Upper lobe of right lung (tissue), 1 donor: ENCODE data around the gene OPTC. TPM values are rescaled to one million over a fixed set of nuclear protein-coding genes. Genes with fewer than 3 reads are reported as not detected.

ENCODE experiments used
- ATAC-seq: fragments of 200-7000 bp; cut with Tn5 transposase; one replicate; pipeline ENCODE4 v1.9.1; 2020; ENCODE audit warnings: mild to moderate bottlenecking, moderate library complexity
- DNase-seq: peaks from one replicate; pipeline ENCODE4 v3.0.0-alpha.2; 2020
- H3K27ac ChIP-seq: fragments of 200-600 bp; one replicate; pipeline ENCODE4 v1.8.0; 2022
- H3K27me3 ChIP-seq: fragments of 200-600 bp; one replicate; pipeline ENCODE4 v1.8.0; 2022; ENCODE audit warnings: mild to moderate bottlenecking
- H3K36me3 ChIP-seq: fragments of 200-600 bp; one replicate; pipeline ENCODE4 v1.8.0; 2022
- H3K4me1 ChIP-seq: fragments of 200-600 bp; one replicate; pipeline ENCODE4 v1.8.0; 2022
- H3K4me3 ChIP-seq: fragments of 200-600 bp; one replicate; pipeline ENCODE4 v1.8.0; 2022; ENCODE audit warnings: mild to moderate bottlenecking
- H3K9me3 ChIP-seq: fragments of 200-600 bp; one replicate; pipeline ENCODE4 v1.8.0; 2022
- intact Hi-C: fragments of 100-400 bp; cut with DNase I; formaldehyde crosslinking; loops from one replicate; pipeline ENCODE4 v1.11.0; 2022
- total RNA-seq: library from RNA; stranded (reverse); fragmentation: NEBNext Ultra II Directional; extraction: Animal tissue kit (Norgen Biotek cat#: 25700); gene quantifications from one replicate; pipeline ENCODE4 v1.2.1, GENCODE V29; 2021
- TF ChIP-seq, protein P1 (sequence below): fragments of 200-600 bp; IDR thresholded peaks from one replicate; pipeline ENCODE4 v1.8.0; 2022; ENCODE audit warnings: antibody characterized with exemption
- donor health status: DM: no; HTN: yes; CAD: no; lungs with severe emphysema.

Gene OPTC
- total RNA-seq, 1 donor from 2014 or later, result not detected

DNA sequence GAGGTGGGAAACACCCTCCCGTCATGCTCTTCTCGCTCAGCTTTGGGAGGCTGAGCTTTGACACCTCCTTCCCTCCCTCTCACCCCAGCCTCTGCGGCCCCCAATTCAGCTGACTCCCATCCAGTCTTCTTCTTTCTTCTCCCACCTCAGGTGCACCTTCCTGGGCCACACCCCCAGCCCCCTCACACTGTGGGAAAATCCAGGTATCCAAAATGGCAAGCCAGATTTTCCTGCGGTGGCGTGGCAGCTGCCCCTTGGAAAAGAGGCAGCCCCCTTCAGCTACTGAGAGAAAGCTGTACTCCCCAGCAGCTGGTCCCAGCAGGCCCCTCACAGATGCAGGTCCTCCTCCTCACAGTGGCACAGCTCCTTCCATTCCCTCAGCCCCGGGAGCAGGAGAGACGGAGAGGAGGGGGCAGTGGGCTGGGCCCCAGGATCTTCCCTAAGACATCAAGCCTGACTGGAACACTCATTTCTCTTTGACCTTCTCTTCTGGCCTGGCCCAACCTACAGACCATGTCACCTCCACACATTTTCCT is 61.6 kb downstream of the OPTC start:
- Histone ChIP-seq H3K27me3 (no peaks in the 10 kb centered on the region), H3K4me1 (peaks cover 18% of the 10 kb centered on the region), H3K9me3 (no peaks in the 10 kb centered on the region), H3K36me3 (no peaks in the 10 kb centered on the region), H3K4me3 (no peak overlapping the region), H3K27ac (peak overlapping the region; percentile 42)
- no peak for ATAC-seq
- TF ChIP-seq, protein P1, sequence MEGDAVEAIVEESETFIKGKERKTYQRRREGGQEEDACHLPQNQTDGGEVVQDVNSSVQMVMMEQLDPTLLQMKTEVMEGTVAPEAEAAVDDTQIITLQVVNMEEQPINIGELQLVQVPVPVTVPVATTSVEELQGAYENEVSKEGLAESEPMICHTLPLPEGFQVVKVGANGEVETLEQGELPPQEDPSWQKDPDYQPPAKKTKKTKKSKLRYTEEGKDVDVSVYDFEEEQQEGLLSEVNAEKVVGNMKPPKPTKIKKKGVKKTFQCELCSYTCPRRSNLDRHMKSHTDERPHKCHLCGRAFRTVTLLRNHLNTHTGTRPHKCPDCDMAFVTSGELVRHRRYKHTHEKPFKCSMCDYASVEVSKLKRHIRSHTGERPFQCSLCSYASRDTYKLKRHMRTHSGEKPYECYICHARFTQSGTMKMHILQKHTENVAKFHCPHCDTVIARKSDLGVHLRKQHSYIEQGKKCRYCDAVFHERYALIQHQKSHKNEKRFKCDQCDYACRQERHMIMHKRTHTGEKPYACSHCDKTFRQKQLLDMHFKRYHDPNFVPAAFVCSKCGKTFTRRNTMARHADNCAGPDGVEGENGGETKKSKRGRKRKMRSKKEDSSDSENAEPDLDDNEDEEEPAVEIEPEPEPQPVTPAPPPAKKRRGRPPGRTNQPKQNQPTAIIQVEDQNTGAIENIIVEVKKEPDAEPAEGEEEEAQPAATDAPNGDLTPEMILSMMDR, result no peak
- intact Hi-C loops, result no loop called here
- no peak for DNase-seq

DNA sequence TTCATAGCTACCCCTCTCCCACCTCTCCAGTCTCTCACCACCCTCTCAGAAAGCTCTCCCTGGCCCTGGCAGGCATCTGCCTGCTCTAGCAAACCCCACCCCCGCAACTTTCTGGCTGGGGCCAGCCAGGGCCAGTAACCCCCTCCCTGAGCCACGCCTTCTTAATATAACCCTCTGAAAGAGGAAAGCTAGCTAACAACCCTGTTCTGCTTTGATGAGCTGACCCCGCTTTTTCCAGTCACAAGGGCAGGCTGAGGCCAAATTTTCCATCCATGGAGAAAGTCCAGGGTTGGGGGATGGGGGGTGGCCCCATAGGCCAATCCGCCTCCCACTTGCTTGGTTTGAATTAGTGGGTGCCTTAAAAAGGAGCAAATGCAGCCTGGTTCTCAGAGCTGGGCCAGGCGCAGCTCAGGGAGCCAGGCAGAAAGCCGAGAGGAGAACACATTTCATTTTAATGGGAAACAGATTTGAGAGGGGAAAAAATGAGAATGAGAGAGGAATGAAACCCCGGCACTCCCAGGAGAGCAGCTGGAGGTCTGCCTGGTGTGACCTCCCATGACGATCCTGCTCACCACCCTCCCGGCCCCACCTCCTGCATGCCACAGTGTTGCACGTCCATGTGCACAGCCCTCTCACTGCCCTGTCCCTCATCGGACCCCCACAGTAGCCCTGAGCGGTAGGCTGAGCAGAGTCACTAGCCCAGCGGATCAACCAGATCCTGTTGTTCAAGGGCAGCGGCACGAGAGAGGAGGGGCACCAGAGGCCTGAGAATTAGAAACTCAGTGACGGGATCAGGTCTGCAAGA is 62.3 kb downstream of the OPTC start:
- TF ChIP-seq, protein P1, result no peak
- Histone ChIP-seq H3K4me3 (no peak overlapping the region), H3K4me1 (peaks cover 18% of the 10 kb centered on the region), H3K27ac (peak overlapping the region; percentile 42), H3K9me3 (no peaks in the 10 kb centered on the region), H3K36me3 (no peaks in the 10 kb centered on the region), H3K27me3 (no peaks in the 10 kb centered on the region)
- intact Hi-C loops, result no loop called here
- DNase-seq, result no peak
- ATAC-seq, result no peak

DNA sequence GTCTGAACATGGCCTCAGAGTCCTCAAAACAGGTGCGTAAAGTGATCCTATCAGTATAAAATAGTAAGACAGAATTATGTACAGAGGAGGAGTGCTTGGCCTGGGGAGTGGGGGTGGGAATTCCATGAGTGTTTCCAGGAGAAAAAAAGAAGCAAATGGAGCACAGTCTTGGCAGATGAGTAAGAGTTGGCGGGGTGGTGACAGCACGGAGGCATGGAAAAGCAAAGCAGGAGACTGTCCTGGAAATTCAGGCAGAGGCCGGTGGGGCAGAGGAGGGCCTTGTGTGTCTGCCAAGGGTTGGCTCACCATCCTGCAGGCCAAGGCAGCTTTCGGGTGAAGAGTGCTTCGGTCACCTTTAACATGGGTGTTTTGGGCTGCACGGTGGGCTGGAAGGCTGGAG is 63.4 kb downstream of the OPTC start:
- H3K27ac ChIP-seq, result no peak overlapping the region
- peaks cover 18% of the 10 kb centered on the region for H3K4me1 ChIP-seq
- ATAC-seq (no peak), DNase-seq (no peak)
- intact Hi-C loops, result no loop called here
- no peaks in the 10 kb centered on the region for H3K9me3 ChIP-seq
- TF ChIP-seq, protein P1, result no peak
- no peaks in the 10 kb centered on the region for H3K27me3 ChIP-seq
- H3K36me3 ChIP-seq, result no peaks in the 10 kb centered on the region
- no peak overlapping the region for H3K4me3 ChIP-seq

DNA sequence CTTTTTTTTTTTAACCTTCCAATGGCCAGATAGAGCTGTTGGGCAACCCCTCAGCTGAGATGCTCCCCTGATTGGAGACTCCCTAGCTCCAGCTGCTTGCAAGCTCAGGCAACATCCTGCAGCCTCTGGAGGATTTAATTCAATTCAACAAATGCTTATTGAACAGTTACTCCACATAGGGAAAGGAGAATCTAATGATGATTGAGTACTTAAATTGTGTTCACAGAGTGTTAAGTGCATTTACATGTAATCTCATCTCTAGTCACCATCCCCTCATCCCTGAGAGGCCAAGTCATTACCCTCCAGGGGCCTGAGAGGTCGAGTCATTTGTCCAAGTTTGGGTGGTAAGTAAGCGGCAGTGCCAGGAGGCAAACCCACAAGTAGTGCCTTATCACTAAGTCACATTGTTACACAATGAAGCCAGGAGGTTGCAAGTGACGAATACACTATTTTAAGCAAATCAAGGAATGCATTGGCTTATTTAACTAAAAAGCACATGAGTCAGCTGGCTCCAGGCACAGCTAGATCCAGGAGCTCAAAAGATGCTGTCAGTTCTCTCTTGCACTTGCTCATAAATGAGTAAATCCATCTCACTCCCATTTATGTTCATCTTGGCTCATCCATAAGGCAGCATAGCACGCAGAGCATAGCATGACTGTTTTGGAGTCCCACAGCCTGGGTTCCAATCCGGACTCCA is 64.3 kb downstream of the OPTC start:
- TF ChIP-seq, protein P1, result no peak
- DNase-seq, result no peak
- no peaks in the 10 kb centered on the region for H3K9me3 ChIP-seq
- peaks cover 18% of the 10 kb centered on the region for H3K4me1 ChIP-seq
- H3K27ac ChIP-seq, result no peak overlapping the region
- no peak overlapping the region for H3K4me3 ChIP-seq
- intact Hi-C loops, result no loop called here
- H3K27me3 ChIP-seq, result no peaks in the 10 kb centered on the region
- peak; percentile 79 for ATAC-seq
- no peaks in the 10 kb centered on the region for H3K36me3 ChIP-seq

Other genes with a start within 250 kb of the OPTC start
- gene BTG2, start 188.6 kb upstream of the OPTC start, total RNA-seq, result 95.3 TPM
- gene FMOD, start 143.0 kb upstream of the OPTC start, total RNA-seq, result 45.1 TPM
- 91.8 TPM for gene PRELP, start 18.3 kb upstream of the OPTC start, total RNA-seq
- 93.8 TPM for gene ATP2B4, start 132.7 kb downstream of the OPTC start, total RNA-seq